ENCODE results near the gene TTC33. TPM values are rescaled to one million over a fixed set of nuclear protein-coding genes. Genes with fewer than 3 reads are reported as not detected.

The TTC33 gene
- polyA plus RNA-seq, 1 of the 3 experiments (the other 2 are of a cell fraction): 2.2 TPM

DNA sequence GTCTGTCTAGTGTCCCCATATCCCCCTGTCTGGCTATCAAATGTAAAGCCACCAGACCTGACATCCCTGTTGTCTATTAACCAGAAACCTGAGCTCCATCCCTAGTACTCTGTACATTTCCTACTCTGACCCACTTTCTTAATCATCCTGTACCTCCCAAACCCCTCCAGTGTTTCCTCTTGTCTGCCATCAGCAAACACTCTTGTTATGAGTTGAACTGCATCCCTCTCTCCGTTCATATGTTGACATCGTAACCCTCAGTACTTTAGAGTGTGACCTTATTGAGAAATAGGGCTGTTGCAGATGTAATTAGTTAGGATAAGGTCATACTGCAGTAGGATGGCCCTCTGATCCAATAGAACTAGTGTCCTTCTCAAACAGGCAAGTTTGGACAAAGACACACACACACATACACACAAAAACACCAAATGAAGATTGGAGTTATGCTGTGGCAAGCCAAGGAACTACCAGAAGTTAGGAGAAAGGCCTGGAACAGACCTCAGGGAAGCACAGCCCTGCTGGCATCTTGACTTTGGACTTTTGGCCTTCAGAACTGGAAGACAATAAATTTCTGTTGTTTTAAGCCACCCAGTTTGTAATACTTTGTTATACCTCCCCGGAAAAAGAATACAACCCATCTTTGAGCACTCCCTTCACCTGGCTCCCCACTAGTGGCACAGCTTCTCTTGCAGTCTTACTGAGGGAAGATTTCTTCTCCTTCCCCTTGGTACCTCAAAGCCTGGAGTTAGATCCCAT is 256.1 kb downstream of the TTC33 start:
- Histone ChIP-seq H4K20me1 (ENCODE audit: insufficient read depth) (no peaks in the 10 kb centered on the region), H3K27ac (ENCODE audit: low read depth in 2 of 2, low read length in 1 of 2) (no peak overlapping the region), H3K9ac (no peak overlapping the region), H3K9me2 (no peaks in the 10 kb centered on the region), H3K36me3 (replicated peaks in 1 of 2; ENCODE audit: control insufficient read depth in 1 of 2, insufficient read depth in 2 of 2, low read length in 1 of 2) (no peaks in the 10 kb centered on the region), H3K4me3 (ENCODE audit: low read depth in 2 of 2, low read length in 1 of 2) (no peak overlapping the region), H3K4me1 (ENCODE audit: control insufficient read depth in 1 of 2, insufficient read depth in 2 of 2, low read depth in 1 of 2, low read length in 1 of 2) (no peaks in the 10 kb centered on the region), H3K79me2 (ENCODE audit: insufficient read depth) (no peaks in the 10 kb centered on the region), H3K4me2 (no peak overlapping the region), H3K27me3 (ENCODE audit: insufficient read depth) (no peaks in the 10 kb centered on the region), H3K9me3 (no peaks in the 10 kb centered on the region), H2AFZ (ENCODE audit: low read depth) (no peak overlapping the region), H3F3A (replicated peaks; ENCODE audit: insufficient read depth) (no peaks in the 10 kb centered on the region)
- TF ChIP-seq FOXJ3 (CRISPR knock-in tag; IDR thresholded peaks at IDR 0.05) (no peak), JUND (IDR thresholded peaks at IDR 0.05) (no peak), RFX5 (IDR thresholded peaks at IDR 0.05; ENCODE audit: low read length) (no peak), ELF1 (IDR thresholded peaks at IDR 0.05) (no peak), POLR2AphosphoS5 (IDR thresholded peaks at IDR 0.05; ENCODE audit: low read depth, low read length) (no peak), FOSL2 (IDR thresholded peaks at IDR 0.05; ENCODE audit: borderline replicate concordance, low read depth) (no peak), TAF1 (IDR thresholded peaks at IDR 0.05; ENCODE audit: borderline replicate concordance, low read depth, low read length) (no peak), EZH2phosphoT487 (IDR thresholded peaks at IDR 0.05; ENCODE audit: borderline replicate concordance, low read depth) (no peak), RAD21 (IDR thresholded peaks at IDR 0.05; ENCODE audit: low read length) (no peak), NRF1 (IDR thresholded peaks at IDR 0.05; ENCODE audit: low read depth, low read length) (no peak), SMC3 (IDR thresholded peaks at IDR 0.05; ENCODE audit: low read depth, low read length) (no peak)
- TF ChIP-seq, protein P1, sequence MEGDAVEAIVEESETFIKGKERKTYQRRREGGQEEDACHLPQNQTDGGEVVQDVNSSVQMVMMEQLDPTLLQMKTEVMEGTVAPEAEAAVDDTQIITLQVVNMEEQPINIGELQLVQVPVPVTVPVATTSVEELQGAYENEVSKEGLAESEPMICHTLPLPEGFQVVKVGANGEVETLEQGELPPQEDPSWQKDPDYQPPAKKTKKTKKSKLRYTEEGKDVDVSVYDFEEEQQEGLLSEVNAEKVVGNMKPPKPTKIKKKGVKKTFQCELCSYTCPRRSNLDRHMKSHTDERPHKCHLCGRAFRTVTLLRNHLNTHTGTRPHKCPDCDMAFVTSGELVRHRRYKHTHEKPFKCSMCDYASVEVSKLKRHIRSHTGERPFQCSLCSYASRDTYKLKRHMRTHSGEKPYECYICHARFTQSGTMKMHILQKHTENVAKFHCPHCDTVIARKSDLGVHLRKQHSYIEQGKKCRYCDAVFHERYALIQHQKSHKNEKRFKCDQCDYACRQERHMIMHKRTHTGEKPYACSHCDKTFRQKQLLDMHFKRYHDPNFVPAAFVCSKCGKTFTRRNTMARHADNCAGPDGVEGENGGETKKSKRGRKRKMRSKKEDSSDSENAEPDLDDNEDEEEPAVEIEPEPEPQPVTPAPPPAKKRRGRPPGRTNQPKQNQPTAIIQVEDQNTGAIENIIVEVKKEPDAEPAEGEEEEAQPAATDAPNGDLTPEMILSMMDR (IDR thresholded peaks at IDR 0.05): no peak
- TF ChIP-seq, protein P2, sequence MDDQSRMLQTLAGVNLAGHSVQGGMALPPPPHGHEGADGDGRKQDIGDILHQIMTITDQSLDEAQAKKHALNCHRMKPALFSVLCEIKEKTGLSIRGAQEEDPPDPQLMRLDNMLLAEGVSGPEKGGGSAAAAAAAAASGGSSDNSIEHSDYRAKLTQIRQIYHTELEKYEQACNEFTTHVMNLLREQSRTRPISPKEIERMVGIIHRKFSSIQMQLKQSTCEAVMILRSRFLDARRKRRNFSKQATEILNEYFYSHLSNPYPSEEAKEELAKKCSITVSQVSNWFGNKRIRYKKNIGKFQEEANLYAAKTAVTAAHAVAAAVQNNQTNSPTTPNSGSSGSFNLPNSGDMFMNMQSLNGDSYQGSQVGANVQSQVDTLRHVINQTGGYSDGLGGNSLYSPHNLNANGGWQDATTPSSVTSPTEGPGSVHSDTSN (IDR thresholded peaks at IDR 0.05): no peak
- TF ChIP-seq, protein P3, sequence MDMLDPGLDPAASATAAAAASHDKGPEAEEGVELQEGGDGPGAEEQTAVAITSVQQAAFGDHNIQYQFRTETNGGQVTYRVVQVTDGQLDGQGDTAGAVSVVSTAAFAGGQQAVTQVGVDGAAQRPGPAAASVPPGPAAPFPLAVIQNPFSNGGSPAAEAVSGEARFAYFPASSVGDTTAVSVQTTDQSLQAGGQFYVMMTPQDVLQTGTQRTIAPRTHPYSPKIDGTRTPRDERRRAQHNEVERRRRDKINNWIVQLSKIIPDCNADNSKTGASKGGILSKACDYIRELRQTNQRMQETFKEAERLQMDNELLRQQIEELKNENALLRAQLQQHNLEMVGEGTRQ (IDR thresholded peaks at IDR 0.05; ENCODE audit: borderline replicate concordance, low read depth, low read length): no peak
- TF ChIP-seq, protein P4, sequence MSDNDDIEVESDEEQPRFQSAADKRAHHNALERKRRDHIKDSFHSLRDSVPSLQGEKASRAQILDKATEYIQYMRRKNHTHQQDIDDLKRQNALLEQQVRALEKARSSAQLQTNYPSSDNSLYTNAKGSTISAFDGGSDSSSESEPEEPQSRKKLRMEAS (IDR thresholded peaks at IDR 0.05; ENCODE audit: low read depth): no peak
- TF ChIP-seq, protein P5, sequence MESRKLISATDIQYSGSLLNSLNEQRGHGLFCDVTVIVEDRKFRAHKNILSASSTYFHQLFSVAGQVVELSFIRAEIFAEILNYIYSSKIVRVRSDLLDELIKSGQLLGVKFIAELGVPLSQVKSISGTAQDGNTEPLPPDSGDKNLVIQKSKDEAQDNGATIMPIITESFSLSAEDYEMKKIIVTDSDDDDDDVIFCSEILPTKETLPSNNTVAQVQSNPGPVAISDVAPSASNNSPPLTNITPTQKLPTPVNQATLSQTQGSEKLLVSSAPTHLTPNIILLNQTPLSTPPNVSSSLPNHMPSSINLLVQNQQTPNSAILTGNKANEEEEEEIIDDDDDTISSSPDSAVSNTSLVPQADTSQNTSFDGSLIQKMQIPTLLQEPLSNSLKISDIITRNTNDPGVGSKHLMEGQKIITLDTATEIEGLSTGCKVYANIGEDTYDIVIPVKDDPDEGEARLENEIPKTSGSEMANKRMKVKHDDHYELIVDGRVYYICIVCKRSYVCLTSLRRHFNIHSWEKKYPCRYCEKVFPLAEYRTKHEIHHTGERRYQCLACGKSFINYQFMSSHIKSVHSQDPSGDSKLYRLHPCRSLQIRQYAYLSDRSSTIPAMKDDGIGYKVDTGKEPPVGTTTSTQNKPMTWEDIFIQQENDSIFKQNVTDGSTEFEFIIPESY (IDR thresholded peaks at IDR 0.05; ENCODE audit: borderline replicate concordance, low read depth): no peak
- WGBS (ENCODE audit: low lambda C conversion rate): 5% methylated on average over 3 of the region's 3 CpGs
- CTCF ChIA-PET: no interaction called here
- POLR2A ChIA-PET: no interaction called here
- no peak for DNase-seq

Measured in SK-N-SH (cell line).